Neural progenitor cell (in vitro differentiated cells): ENCODE results near the gene FRA10AC1.

ENCODE experiments used
- EZH2phosphoT487 ChIP-seq: fragments of 200-600 bp; sonication (generic); IDR thresholded peaks from 2 replicates; pipeline ENCODE4 v1.6.1; 2017; ENCODE audit warnings: antibody characterized with exemption
- TF ChIP-seq, protein P1 (sequence below): fragments of 200-600 bp; sonication (generic); IDR thresholded peaks from 2 replicates; pipeline ENCODE4 v1.5.1; 2017; ENCODE audit warnings: antibody characterized with exemption, mild to moderate bottlenecking

DNA sequence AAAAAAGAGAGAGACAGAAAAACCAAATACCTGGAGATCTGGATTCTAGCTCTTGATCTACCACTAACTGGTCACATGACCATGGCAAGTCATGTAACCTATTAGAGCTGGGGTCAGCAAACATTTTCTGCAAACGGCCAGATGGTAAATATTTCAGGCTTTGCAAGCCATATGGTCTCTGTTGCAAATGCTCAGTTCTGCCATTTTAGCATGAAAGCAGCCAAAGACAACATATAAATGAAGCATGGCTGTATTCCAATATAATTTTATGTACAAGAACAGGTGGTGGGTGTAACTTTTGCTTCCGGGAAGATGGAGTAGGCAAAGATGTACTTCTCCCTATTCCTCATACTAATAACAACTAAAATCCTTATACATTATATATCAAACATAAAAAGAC lies 6.7 kb downstream of the FRA10AC1 start:
- TF ChIP-seq, protein P1, sequence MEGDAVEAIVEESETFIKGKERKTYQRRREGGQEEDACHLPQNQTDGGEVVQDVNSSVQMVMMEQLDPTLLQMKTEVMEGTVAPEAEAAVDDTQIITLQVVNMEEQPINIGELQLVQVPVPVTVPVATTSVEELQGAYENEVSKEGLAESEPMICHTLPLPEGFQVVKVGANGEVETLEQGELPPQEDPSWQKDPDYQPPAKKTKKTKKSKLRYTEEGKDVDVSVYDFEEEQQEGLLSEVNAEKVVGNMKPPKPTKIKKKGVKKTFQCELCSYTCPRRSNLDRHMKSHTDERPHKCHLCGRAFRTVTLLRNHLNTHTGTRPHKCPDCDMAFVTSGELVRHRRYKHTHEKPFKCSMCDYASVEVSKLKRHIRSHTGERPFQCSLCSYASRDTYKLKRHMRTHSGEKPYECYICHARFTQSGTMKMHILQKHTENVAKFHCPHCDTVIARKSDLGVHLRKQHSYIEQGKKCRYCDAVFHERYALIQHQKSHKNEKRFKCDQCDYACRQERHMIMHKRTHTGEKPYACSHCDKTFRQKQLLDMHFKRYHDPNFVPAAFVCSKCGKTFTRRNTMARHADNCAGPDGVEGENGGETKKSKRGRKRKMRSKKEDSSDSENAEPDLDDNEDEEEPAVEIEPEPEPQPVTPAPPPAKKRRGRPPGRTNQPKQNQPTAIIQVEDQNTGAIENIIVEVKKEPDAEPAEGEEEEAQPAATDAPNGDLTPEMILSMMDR = no peak
- no peak for TF ChIP-seq EZH2phosphoT487
